HTR-8/SVneo (cell line): ENCODE data around the gene VAV3.

ENCODE experiments used
- DNase-seq: peaks from one replicate; pipeline ENCODE4 v3.0.0; 2011; ENCODE audit warnings: low spot score, mixed read lengths; ENCODE audit not compliant: insufficient read length
- FAIRE-seq: peaks from 2 replicates; lab custom pipeline; 2011; peaks lifted over from hg19 to GRCh38; lab: Jason Lieb, UNC

VAV3 gene

DNA sequence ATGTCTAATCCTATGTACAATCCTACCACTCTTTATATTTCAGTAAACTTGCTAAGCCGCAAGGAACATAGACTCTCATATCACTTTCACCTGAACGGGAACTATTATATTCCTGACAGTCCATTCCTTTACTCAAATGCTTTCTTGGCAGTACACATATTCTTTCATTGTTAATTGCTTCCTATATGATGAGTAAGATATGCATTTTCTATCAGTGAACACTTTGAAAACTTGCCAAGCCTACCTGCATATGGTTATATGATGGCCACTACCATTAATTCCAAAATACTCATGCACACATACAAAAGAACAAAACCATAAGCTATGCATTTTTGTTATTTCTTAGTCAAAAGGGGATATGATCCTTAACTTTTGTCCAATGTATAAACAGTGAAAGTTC lies 341.5 kb downstream of the VAV3 start:
- DNase-seq (no peak), FAIRE-seq (no peak)

DNA sequence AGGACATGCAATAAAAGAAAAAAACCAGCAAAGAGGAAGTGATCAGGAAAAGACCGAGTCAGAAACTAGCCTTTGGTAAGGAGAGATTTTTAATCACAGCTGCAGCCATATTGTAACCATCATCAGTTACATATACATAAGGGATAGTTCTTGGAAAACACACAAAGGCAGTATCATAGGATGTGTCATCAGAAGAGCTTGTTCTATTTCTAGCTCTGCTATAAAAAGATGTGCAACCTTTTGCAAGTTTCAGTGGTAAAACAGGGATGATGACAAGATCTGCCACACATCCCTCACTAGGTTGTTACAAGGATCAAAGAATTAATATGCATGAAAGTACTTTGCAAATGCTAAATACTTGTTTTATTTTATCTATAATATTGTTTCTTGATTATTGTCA lies 342.0 kb downstream of the VAV3 start:
- no peak for FAIRE-seq
- DNase-seq, result no peak

DNA sequence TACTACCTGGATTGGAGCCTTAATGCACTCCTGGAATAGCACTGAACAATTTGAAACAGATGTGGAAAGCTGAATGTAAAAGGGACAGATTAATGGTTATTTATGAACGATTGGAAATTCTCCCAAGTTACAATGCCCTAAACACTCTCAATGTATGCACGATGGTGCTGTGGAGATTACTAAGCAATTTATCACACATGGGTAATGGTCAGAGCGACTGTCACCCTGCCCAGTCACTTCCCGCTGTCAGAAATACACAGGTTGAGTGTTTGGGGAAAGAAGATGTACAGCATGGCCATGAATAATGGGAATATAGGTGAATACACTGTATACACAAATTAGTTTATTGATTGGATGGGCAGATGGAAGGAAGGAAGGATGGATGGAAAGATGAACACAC lies 342.4 kb downstream of the VAV3 start:
- FAIRE-seq (no peak), DNase-seq (no peak)

DNA sequence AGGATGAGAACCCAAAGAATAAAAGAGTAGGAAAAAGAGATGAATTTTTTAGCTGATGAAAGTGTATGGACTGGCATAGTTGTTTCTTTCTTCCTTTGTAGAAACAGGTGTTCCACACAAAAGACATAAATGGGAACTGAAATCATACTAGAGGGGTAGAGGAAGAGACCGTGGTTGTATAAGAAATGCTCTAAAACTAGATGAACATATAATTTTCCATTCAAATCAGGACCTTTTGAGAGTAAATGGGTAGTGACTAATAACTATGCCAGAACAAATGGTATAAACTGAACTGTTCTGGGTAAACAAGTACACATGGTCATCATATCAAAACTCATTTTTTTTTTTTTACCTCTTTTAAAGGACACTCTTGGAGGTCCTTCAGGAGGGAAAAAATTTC lies 344.2 kb downstream of the VAV3 start:
- FAIRE-seq, result no peak
- no peak for DNase-seq

DNA sequence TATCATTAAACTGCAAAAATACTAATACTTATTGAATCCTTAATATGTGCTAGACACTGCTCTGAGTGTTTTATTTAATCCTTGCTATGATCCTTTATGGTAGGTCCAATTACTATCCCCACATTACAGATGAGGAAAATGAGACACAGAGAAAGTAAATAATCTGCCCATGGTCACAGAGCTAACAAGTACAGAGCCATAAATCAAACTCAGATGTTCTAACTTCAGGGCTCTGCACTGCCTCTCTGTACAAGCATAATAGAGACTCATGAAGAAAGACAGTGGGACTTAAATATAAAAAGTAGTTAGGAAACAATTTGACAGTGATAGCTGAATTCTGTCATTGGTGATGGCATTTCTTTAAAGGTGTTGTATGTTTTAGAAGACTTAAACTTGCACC lies 346.4 kb downstream of the VAV3 start:
- FAIRE-seq (no peak), DNase-seq (no peak)

DNA sequence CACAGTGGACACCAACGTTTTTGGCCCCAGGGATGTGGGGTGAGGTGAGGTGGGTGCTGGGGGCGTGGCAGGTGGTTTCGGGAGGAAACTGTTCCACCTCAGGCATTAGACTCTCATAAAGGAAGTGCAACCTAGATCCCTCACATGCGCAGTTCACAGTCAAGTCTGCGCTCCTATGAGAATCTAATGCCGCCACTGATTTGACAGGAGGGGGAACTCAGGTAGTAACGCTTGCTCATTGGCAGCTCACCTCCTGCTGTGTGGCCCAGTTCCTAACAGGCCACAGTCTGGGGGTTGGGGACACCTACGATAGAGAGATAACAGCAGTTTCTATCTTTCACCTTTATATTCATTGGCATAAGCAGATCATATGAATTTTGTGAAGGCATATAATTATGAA lies 347.1 kb downstream of the VAV3 start:
- FAIRE-seq, result no peak
- DNase-seq, result no peak

DNA sequence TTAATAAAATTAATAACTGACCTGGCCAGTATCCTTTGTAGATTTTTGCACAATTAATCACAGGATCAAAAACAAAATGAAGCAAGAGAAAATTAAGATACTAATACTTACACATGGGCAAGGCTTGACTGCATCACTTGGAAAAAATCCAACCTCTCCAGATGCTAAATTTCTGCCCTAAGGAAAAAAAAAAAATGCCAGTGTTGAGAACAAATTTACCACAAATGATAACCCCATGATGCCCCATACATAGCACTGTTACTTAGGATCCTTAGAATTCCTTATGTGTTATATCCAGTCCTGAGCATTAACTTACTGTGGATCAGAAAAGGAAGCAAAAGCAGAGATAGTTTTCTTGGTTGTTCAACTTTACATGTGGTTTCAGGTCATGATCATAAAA lies 347.5 kb downstream of the VAV3 start:
- no peak for FAIRE-seq
- DNase-seq, result no peak

DNA sequence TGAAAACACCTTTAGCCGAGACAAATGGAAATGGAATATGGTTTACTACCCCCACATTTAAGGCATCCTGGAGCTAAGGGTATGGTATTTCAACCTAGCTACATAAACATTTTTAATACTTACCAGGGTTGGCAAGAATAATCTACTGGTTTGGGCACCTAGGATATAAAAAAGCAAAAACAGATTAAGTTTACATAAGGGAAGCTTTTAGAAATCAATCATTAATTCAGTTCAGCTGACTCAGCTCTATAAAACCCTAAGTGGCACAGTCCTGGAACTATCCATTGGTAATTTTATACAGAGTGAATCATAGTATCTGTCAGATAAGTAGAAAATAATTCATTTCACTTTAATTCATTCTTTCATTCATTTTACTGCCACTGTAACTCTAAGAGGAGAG lies 355.2 kb downstream of the VAV3 start:
- DNase-seq (no peak), FAIRE-seq (no peak)

DNA sequence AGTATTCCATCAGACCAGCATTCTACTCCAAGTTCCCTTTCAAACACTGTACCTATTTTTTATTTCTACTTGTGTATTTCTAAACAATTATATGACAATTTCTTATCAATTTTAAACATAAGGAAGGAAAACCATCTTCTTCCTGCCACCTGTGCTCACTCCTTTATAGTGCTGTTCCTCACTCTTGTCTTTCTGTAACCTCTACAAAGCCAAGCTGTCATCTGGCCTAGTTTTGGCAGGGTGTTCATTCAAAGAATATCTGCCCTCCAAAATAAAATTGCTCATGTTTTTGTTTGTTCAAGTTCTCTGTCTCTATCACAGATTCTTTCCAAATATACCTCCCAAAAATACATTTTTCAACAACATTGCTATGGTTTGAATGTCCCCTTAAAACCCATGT lies 360.2 kb downstream of the VAV3 start:
- no peak for DNase-seq
- FAIRE-seq, result no peak

DNA sequence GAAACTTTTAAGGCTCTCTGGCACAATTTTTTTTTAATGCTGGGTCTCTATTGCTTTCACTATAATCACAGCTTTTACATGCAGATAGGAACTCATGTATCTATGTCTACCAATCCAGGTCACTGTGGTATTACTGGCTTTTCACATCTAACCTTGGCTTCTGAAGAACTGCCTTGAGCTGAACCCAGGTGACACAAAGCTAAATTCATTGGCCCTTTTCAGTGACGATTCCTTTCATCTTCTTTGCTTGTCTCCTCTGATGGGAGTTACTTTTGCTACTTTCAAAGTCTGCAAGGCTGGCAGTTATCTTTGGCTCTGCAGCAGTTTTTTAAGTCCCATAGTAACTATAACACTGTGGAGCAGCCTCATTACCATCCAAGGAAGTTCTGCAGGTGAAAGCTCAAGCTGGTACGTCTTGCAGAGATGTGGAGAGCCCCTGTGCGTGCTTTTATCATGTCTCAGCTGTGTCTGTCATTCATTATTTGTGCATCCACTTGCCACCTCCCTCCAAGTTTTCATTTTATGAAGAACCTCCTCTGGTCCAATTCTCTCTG lies 364.3 kb downstream of the VAV3 start:
- no peak for DNase-seq
- no peak for FAIRE-seq

DNA sequence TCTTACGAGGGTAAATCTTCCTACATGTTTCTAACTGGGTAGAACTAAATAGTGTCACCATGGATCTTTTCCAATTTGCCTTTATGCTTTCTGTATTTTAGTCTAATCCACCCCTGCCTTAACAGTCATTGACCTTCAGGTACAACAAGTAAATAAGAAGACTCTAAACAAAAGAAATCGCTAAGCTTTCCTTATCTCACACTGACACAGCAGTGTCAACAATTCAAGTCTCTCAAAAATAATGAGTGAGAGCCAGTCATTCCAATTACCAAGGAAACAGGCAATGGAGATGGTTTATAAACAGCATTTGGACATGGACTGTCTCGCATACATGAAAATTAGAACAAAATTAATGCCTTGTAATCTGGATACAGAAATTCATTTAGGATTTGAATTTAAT lies 365.8 kb downstream of the VAV3 start:
- FAIRE-seq, result no peak

DNA sequence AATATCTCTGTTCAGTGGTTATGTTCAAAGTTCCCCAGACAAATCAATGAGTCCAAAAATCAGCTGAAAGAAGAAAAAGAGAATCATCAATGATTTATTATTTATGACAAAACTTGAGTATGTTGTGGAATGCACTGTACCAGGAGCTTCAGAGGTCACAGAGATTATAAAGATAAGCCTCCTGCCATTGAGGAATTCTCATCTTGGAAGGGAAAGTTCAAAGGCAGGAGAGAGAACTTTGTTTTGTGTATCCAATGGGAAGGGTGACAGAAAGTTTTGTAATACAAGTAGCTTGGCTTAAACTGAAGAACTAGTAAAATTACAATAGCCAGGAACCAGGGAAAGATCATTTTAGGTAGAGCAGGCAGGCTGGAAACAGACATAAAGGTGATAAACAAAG lies 367.7 kb downstream of the VAV3 start:
- FAIRE-seq, result no peak
- no peak for DNase-seq

More for the DNA sequence above, 365.8 kb downstream of the VAV3 start:
- DNase-seq, result no peak

DNA sequence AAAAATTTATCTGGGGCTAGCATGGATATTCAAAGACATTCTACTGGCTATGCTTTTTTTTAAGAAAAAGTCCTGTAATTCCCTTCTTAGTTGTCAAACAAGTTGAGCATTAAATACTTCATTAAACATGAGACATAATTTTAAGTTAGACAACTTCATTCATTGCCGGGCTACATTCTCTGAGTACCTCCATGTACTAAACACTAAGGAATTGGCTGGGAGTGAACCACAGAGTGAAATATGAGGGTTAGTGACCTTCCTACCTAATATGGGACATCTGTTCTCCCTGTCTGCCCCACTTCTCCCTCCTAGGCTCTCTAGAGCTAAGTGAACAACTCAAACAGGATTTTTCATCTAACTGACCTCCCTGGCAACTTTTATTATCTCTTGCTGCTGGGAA lies 370.4 kb downstream of the VAV3 start:
- FAIRE-seq (no peak), DNase-seq (no peak)

DNA sequence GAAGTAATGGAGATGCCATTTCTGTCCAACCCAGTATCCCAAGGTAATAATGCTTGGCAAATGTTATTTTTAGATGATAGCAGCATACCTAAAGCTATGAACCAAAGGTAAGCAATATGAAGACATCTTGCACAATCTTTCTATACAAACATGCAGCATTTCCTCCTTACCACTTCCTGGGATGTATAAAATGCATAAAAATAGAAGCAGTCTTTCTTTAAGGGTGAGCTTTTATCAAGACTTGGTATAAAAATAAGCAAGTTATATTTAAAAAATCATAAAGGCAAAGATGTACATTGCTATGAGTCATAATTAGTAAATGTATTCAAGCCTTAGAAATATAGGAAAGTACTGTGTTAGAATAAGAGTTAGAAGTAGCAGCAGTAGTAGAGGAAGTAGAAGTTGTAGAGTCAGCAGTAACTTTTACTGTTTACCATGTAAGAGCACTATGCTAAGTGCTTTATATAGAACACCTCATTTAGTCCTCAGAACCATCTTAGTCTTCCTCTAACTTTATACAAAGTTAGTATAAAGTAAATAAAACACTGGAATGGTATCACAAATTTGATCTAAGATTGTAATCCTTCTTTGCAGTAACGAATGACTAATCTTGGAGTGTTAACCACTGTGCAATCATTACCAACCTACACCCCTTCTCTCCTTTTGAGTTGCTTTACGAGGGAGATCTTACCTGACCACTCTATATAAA lies 371.3 kb downstream of the VAV3 start:
- FAIRE-seq, result no peak

DNA sequence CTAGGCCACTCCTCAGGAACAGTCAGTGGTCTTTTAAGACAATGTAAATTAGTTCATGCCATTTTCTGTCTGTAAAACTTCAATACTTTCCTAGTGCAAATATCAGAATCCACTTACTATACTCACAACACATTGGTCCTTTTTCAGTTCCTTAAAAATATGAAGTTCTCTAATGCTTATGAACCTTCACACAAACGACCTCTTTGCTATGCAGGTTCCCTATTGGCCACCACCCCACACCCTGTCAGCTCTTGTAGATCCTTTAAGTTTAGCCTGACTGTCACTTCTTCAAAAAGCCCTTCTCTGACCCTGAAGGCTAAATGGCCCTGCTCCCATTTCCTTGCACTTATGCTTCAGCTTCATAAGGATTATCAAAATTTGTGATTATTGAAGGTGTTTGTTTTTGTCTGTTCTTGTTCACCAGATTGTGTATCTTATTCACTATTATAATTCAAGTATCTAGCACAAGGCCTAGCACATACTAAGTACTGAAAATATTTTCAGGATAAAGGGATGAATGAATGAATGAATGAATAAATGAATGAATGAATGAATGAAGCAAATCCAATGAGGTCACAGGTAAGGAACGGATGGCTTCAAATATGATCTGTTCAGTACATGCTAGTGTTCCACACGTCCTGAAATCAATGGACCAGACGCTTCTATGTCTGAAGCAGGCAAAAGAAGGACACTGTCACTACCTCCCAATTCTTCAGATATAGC lies 373.9 kb downstream of the VAV3 start:
- DNase-seq, result no peak
- no peak for FAIRE-seq

More for the DNA sequence above, 371.3 kb downstream of the VAV3 start:
- no peak for DNase-seq

DNA sequence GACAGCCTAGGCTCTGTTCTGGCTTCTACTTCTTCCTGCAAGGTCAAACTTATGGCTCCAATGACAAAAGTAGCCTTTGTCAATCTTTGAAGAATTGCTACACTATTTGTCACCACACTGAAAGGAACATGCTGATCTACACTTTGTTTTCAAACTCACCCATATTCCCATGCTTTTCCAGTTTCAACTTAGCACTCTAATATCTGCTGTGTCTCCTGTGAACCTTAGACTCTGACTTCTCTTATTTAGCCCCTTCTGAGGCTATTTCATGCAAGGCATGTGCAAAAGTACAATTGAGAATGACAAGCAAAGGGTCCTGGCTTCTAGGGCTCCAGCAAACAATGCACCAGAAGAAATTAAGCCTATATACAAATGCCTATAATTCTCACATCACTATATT lies 374.9 kb downstream of the VAV3 start:
- no peak for DNase-seq
- FAIRE-seq, result no peak

DNA sequence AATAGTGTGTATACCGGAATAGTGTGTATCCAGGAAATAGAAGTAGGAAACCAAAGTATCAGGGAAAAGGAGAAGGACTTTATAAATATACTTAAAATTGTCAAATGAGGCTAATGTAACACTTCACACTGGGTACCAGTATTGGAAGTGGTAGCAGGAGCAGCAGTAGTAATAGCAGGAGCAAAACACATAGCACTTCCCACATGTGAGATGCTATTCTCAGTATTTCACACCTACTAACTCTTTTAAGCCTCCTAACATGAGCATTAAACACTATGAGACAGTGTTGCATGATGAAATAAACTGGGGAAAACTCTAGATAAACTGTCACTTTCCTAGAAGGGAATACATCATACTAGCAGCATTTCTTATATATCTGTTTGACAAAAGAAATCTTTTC lies 376.7 kb downstream of the VAV3 start:
- FAIRE-seq, result no peak

DNA sequence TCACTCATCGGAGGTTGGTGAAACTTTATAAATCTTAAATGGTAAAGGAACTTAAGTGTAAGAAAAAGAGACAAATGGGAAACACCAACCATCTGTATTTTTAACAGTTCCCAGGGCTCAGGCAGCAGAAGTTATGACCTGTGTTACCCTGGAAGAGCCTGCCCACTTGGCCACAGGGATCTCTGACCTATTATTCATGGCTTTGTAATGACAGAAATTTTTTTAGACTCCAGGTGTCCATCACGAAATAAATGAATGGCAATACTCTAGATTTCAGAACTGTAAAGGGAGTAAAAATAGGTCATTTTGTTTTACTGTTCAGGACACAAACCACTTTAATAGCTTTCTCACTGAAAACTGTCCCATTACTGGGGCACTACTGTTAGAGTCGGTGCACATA lies 389.8 kb downstream of the VAV3 start:
- DNase-seq (no peak), FAIRE-seq (no peak)

More for the DNA sequence above, 376.7 kb downstream of the VAV3 start:
- no peak for DNase-seq

DNA sequence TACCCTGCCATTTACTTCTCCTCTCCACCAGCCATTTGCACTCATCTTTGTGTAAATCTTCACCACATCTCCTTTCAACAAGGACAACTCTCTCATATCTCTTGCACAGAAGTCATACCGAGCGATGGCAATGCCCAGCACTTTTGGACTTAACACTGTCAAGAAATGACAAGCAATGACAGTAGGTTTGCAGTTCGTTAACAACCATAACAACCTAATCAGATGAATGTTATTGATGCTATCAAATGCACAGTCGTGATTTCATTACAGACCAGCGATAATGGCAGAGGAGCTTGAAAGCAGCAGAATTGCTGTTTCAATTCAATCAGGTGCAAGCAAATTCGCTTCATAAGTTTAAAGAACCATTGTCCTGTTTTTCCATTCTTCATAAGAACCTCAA lies 390.9 kb downstream of the VAV3 start:
- no peak for FAIRE-seq
- no peak for DNase-seq

DNA sequence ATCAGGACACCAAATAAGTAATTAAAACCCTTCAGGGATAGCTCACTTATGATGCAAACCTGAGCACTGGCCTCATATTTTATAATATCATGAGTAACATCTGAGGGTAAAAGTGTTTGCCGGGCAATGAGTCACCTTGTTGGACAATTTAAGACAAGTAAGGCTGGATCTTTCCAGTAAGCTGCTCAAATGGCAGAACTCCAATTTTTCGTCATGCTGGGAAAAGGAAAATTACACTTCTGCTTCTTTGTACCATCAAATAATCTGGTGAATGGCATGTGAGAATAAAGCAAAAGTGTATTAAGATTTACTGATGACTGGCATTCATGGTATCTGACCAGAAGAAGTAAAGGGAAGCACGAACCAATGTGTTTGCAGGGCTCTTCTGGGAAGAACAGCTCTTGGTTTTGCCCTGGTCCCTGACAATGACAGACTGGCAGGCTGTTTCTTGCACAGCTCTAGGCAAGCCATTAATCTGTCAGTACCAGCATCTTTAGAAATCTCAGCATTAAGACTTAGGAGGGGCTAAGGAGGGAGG lies 392.2 kb downstream of the VAV3 start:
- DNase-seq (peak; percentile 3), FAIRE-seq (no peak)

DNA sequence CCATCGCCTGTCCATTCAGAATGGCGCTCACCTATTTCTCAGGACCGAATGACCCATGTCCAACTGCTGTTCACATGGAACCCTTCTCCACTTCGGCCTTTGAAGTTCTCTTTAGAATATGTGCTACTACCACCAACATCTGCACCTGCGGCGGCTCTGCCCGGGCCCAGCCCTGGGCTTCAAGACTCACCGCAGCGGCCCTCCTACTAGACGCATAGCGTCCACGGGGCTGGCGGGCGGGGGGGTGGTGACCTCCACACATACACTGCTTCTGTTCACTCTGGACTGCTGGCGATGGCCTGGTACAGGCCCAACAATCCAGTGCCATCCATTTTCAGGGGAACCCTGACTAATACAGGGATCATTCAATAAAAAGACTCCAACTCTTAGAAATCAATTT lies 394.2 kb downstream of the VAV3 start:
- FAIRE-seq (no peak), DNase-seq (no peak)
